HL-60 (cell line): Measurements from ENCODE around the gene COX18.

Experiments
- DNase-seq, 2 experiments: peaks; one replicate each; pipeline ENCODE4 v3.0.0-alpha.2; 2010 to 2020; ENCODE audit warnings: low read depth in 1 of 2, low spot score in 1 of 2
- H3K27ac ChIP-seq: fragments of 250-450 bp; sonication (Bioruptor Pico); replicated peaks from 2 replicates; pipeline ENCODE4 v1.5.1; 2020; ENCODE audit warnings: mild to moderate bottlenecking, moderate library complexity
- H3K27me3 ChIP-seq: fragments of 250-450 bp; sonication (Bioruptor Pico); 2 replicates; pipeline ENCODE4 v1.5.1; 2021; ENCODE audit warnings: mild to moderate bottlenecking, moderate library complexity; ENCODE audit not compliant: insufficient read depth, poor library complexity, severe bottlenecking
- H3K4me3 ChIP-seq: replicated peaks from 2 replicates; pipeline ENCODE4 v1.5.1; 2011; ENCODE audit warnings: mild to moderate bottlenecking, control low read depth, low read length; ENCODE audit not compliant: insufficient read depth
- CTCF ChIP-seq: IDR thresholded peaks from one replicate; pipeline ENCODE4 v1.5.1; 2011; ENCODE audit warnings: low read length, control low read depth, inconsistent platforms; ENCODE audit not compliant: insufficient read depth
- GABPA ChIP-seq: IDR thresholded peaks from 2 replicates; pipeline ENCODE4 v1.6.1; 2012; ENCODE audit warnings: low read depth
- POLR2AphosphoS5 ChIP-seq: IDR thresholded peaks from 2 replicates; pipeline ENCODE4 v1.6.1; 2012; ENCODE audit warnings: low read depth
- REST ChIP-seq: IDR thresholded peaks from 2 replicates; pipeline ENCODE4 v1.6.1; 2012; ENCODE audit warnings: low read depth; ENCODE audit not compliant: insufficient replicate concordance
- SPI1 ChIP-seq: IDR thresholded peaks from 2 replicates; pipeline ENCODE4 v1.6.1; 2012; ENCODE audit warnings: low read depth, mild to moderate bottlenecking, borderline replicate concordance

Gene COX18

GRCh38 chr4:73087871-73088270 is 18.4 kb upstream of the COX18 start:
- Histone ChIP-seq H3K27me3 (no peaks in the 10 kb centered on the region), H3K4me3 (no peak overlapping the region), H3K27ac (no peak overlapping the region)
- DNase-seq, result no peak
- TF ChIP-seq POLR2AphosphoS5, result no peak
- TF ChIP-seq GABPA, result no peak
- no peak for TF ChIP-seq REST
- no peak for TF ChIP-seq CTCF
- TF ChIP-seq SPI1, result no peak

GRCh38 chr4:73086095-73086868 is 16.8 kb upstream of the COX18 start:
- TF ChIP-seq SPI1, result no peak
- TF ChIP-seq POLR2AphosphoS5, result no peak
- TF ChIP-seq REST, result no peak
- no peak for TF ChIP-seq GABPA
- TF ChIP-seq CTCF, result no peak
- no peak for DNase-seq
- H3K27me3 ChIP-seq, result no peaks in the 10 kb centered on the region
- no peak overlapping the region for H3K27ac ChIP-seq
- no peak overlapping the region for H3K4me3 ChIP-seq

- TF ChIP-seq REST (no peak), POLR2AphosphoS5 (no peak), GABPA (no peak), CTCF (no peak), SPI1 (no peak)
- H3K4me3 ChIP-seq, result no peak overlapping the region
- no peaks in the 10 kb centered on the region for H3K27me3 ChIP-seq
- DNase-seq, result no peak
- H3K27ac ChIP-seq, result no peak overlapping the region
Observed at GRCh38 chr4:73080789-73081188, 11.3 kb upstream of the COX18 start.
